Left ventricle myocardium inferior (tissue), 1 donor: ENCODE results near the gene BCAN. TPM values are rescaled to one million over a fixed set of nuclear protein-coding genes. Genes with fewer than 3 reads are reported as not detected.
A peak's percentile ranks its signal among the peaks of the same experiment; 100 is the strongest.

ENCODE experiments used
- DNase-seq: peaks from one replicate; pipeline ENCODE4 v3.0.0-alpha.2; 2020
- H3K27ac ChIP-seq: fragments of 200-600 bp; replicated peaks from 2 replicates; pipeline ENCODE4 v1.8.0; 2021
- H3K27me3 ChIP-seq: fragments of 200-600 bp; 2 replicates; pipeline ENCODE4 v1.8.0; 2021; ENCODE audit warnings: low read depth
- H3K36me3 ChIP-seq: fragments of 200-600 bp; 2 replicates; pipeline ENCODE4 v1.8.0; 2021
- H3K4me1 ChIP-seq: fragments of 200-600 bp; 2 replicates; pipeline ENCODE4 v1.8.0; 2021
- H3K4me3 ChIP-seq: fragments of 200-600 bp; 2 replicates; pipeline ENCODE4 v1.8.0; 2021; ENCODE audit warnings: mild to moderate bottlenecking, moderate library complexity
- H3K9me3 ChIP-seq: fragments of 200-600 bp; replicated peaks from 2 replicates; pipeline ENCODE4 v1.8.0; 2021
- intact Hi-C: fragments of 100-400 bp; cut with micrococcal nuclease; formaldehyde crosslinking; loops from one replicate; pipeline ENCODE4 v1.11.0; 2022
- total RNA-seq: library from RNA; stranded (reverse); fragmentation: NEBNext Ultra II Directional; extraction: Animal tissue kit (Norgen Biotek cat#: 25700); gene quantifications from one replicate; pipeline ENCODE4 v1.2.1, GENCODE V29; 2021
- TF ChIP-seq, protein P1 (sequence below): fragments of 200-600 bp; IDR thresholded peaks from 2 replicates; pipeline ENCODE4 v1.8.0; 2021; ENCODE audit warnings: antibody characterized with exemption, mild to moderate bottlenecking, borderline replicate concordance
- donor health status: DM: no; HTN: yes; CAD: no; lungs with severe emphysema.

Gene BCAN
- total RNA-seq, 1 donor from 2014 or later = 0.05 TPM

DNA sequence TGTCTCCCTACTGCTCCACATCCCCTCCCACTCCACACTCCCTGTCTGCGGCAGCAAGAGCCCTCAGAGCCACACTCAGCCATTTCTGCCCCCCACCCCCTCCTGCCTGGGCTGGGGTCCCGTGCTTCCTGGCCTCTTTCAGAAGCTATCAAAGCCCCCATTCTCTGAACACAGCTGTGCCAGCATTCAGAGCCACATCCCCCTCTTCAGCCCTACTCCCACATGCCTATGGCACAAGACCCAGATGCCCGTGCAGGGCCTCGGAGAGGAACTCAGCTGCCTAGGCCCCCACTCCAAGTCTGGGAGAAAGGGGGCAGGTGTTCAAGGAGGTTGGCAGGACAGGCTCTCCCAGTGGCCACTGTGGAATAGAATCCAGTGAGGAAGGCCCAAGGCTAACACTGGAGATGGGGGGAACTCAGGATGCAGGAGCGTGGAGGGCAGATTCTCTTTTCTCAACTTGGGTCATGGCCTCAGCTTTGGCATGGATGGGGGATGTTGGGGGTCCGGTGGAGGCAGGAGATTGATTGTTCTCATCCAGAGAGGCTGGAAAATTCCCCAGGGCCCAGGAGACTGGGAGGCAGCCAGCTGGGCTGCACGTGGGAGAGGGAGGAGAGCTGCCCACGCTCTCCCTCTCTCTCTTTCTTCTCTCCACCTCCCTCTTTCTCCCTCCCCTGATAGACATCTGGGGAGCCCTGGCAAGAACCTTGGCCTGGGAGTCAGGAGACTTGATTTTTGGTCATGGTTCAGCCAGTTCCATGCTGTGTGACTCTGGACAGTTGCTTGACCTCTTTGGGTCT, 3.5 kb upstream of the BCAN start:
- H3K27ac ChIP-seq = no peak overlapping the region
- H3K4me1 ChIP-seq = peaks cover 28% of the 10 kb centered on the region
- intact Hi-C loops = no loop called here
- H3K9me3 ChIP-seq = no peaks in the 10 kb centered on the region
- H3K4me3 ChIP-seq = no peak overlapping the region
- TF ChIP-seq, protein P1, sequence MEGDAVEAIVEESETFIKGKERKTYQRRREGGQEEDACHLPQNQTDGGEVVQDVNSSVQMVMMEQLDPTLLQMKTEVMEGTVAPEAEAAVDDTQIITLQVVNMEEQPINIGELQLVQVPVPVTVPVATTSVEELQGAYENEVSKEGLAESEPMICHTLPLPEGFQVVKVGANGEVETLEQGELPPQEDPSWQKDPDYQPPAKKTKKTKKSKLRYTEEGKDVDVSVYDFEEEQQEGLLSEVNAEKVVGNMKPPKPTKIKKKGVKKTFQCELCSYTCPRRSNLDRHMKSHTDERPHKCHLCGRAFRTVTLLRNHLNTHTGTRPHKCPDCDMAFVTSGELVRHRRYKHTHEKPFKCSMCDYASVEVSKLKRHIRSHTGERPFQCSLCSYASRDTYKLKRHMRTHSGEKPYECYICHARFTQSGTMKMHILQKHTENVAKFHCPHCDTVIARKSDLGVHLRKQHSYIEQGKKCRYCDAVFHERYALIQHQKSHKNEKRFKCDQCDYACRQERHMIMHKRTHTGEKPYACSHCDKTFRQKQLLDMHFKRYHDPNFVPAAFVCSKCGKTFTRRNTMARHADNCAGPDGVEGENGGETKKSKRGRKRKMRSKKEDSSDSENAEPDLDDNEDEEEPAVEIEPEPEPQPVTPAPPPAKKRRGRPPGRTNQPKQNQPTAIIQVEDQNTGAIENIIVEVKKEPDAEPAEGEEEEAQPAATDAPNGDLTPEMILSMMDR = no peak
- no peak for DNase-seq
- H3K27me3 ChIP-seq = peaks cover 94% of the 10 kb centered on the region
- H3K36me3 ChIP-seq = no peaks in the 10 kb centered on the region

DNA sequence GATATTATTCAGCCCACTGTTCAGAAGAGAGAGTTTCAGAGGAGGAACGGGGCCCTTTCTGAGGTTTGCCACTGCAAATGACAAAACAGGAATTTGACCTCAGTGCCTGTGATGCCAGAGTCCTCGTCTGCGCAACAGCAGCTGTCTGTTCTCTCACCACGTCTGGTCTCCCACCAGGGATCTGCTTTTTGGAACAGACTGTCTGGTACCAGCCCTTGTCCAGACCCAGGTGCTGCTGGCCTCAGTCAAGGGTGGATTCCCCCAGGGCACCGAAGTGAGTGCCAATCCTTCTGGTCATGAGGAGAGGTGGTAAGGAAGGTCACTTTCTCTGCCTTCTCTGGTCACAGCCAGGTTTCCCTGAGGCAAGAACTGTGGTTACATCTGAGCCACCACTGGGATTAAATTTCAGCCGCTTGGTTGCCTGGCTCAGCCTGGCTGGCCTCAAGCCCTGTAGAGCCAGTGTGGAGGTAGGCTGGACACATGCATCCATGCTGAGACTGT, 2.3 kb upstream of the BCAN start:
- no peak for DNase-seq
- Histone ChIP-seq H3K36me3 (no peaks in the 10 kb centered on the region), H3K4me1 (peaks cover 28% of the 10 kb centered on the region), H3K4me3 (no peak overlapping the region), H3K9me3 (no peaks in the 10 kb centered on the region), H3K27me3 (peaks cover 94% of the 10 kb centered on the region), H3K27ac (no peak overlapping the region)
- TF ChIP-seq, protein P1 = no peak
- intact Hi-C loops = no loop called here

DNA sequence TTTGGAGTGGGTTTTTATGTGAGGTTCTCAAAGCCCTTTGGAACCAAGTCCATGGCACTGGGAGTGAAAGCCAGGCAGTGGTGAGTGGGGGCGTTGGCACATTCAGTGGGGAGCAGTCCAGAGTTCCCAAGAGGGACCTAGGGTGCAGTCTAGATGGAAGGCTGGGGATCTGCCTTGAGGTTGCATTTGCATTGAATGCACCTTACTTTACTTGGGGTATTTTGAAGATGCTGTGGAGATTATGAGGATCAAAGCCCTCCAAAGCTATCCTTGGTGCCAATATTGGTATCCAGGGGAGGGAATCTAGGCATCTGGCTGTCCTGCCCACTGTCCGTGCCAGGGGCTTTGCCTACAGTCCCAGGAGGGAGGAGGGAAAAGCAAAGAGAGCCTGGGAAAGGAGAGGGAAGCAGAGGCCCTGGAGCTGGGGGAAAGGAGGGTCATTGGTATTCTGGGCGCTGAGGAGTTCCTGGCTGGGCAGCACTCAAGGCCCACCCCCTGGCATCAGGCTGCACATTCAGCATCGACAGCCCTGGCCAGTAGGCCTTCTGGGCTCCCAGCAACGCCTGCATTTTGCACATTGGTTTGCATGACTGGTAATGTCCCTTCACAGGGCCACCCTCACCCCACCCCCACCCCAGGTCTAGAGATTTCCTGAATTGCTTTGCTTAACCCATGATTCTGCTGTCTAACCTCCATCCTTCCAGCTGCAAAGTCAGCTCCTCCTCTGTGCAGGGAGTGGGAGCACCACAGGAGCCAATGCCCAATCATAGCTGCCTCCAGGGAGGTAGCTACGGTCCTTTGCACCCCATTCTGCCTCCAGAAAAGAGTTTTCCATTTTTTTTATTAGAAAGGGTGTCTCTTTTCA, 843 bp upstream of the BCAN start:
- Histone ChIP-seq H3K4me1 (peaks cover 28% of the 10 kb centered on the region), H3K36me3 (no peaks in the 10 kb centered on the region), H3K27ac (no peak overlapping the region), H3K27me3 (peaks cover 98% of the 10 kb centered on the region), H3K9me3 (no peaks in the 10 kb centered on the region), H3K4me3 (peak overlapping the region; percentile 59)
- TF ChIP-seq, protein P1 = no peak
- intact Hi-C loops = no loop called here
- DNase-seq = no peak

DNA sequence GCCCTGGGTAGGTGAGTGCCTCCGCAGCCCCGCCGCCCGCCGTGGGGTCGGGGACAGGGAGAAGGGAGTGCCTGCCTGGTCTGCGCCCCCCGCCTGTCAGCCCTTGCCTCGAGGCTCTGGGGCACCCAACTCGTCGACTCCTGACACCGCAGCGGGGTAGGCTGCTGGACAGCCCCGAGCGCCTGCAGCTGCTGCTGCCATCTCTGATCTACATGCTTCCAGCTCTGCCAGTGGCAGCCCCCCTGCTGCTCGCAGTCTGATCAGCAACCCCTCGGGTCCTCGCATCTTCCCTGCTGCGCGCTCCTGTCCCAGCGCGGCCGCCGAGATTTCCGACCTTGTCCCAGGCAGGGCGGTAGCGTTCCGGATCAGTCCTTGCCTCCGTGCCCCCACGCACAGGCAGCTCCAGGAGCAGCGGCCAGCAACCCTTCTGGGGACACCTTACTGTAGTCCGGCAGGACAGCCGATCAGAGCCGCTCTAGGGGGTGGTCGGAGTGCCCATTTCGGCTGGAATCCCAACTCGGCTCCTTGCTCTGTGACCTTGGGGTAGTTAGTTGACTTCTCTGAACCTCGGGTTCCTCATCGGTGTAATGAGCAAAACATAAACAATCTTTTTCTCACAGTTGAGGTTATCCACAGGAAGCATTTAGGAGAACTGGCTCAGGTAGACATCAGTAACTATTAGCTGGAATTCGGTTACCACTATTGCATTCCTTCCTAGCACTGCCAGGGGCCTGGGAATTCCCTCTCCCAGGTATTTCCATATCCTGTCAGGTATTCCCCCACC, 540 bp downstream of the BCAN start:
- Histone ChIP-seq H3K27ac (no peak overlapping the region), H3K9me3 (no peaks in the 10 kb centered on the region), H3K4me3 (peak overlapping the region; percentile 59), H3K4me1 (peaks cover 28% of the 10 kb centered on the region), H3K27me3 (peaks cover 100% of the 10 kb centered on the region), H3K36me3 (no peaks in the 10 kb centered on the region)
- no peak for DNase-seq
- TF ChIP-seq, protein P1 = no peak
- intact Hi-C loops = no loop called here
